Parathyroid adenoma (tissue), 2 donors: ENCODE data around the gene IGLON5.

Source experiments
- H2AFZ ChIP-seq: fragments of 300-600 bp; sonication (generic); one replicate; pipeline ENCODE4 v1.7.0; 2017; ENCODE audit warnings: antibody characterized with exemption, mild to moderate bottlenecking
- H3K27ac ChIP-seq: fragments of 300-600 bp; sonication (generic); one replicate; pipeline ENCODE4 v1.7.0; 2017
- H3K27me3 ChIP-seq: fragments of 300-600 bp; sonication (generic); one replicate; pipeline ENCODE4 v1.7.0; 2017; ENCODE audit warnings: low read length; ENCODE audit not compliant: control insufficient read depth, insufficient read depth
- H3K36me3 ChIP-seq: fragments of 300-600 bp; sonication (generic); one replicate; pipeline ENCODE4 v1.7.0; 2017; ENCODE audit warnings: low read length; ENCODE audit not compliant: control insufficient read depth, insufficient read depth
- H3K4me1 ChIP-seq: fragments of 300-600 bp; sonication (generic); one replicate; pipeline ENCODE4 v1.7.0; 2017; ENCODE audit warnings: control low read depth
- H3K4me2 ChIP-seq: fragments of 300-600 bp; sonication (generic); one replicate; pipeline ENCODE4 v1.7.0; 2017; ENCODE audit warnings: low read length
- H3K4me3 ChIP-seq: fragments of 300-600 bp; sonication (generic); one replicate; pipeline ENCODE4 v1.7.0; 2017; ENCODE audit warnings: low read depth, low read length
- H3K79me2 ChIP-seq: fragments of 300-600 bp; sonication (generic); one replicate; pipeline ENCODE4 v1.7.0; 2017; ENCODE audit warnings: control low read depth
- H3K9ac ChIP-seq: fragments of 300-600 bp; sonication (generic); one replicate; pipeline ENCODE4 v1.7.0; 2017; ENCODE audit warnings: mild to moderate bottlenecking
- H3K9me3 ChIP-seq: fragments of 300-600 bp; sonication (generic); one replicate; pipeline ENCODE4 v1.7.0; 2017; ENCODE audit warnings: low read length; ENCODE audit not compliant: control insufficient read depth
- CTCF ChIP-seq: fragments of 300-600 bp; sonication (generic); IDR thresholded peaks from one replicate; pipeline ENCODE4 v1.7.0; 2017; ENCODE audit warnings: antibody characterized with exemption, mild to moderate bottlenecking
- donor health status: primary hyperparathyroidism.

IGLON5 gene

DNA sequence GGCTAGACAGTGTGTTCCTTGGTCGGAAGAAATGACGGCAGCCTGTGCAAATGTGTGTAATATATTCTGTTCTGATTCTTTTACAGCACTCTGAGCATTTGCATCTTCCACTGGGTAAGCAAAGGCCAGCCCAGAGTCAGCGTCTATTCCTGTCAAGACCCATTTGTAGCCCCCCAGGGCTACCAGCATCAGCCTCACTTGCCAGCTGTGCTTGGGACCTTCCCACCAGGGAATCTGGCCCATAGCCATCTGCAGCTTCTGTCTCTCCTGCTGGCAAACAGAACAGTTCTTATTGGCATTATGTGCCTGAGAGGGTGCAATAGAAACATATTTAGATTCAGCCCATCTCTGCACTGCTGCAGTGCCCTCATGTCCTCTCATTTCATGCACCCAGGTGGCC, 6.0 kb upstream of the IGLON5 start:
- Histone ChIP-seq H3K27me3 (no peaks in the 10 kb centered on the region), H3K4me2 (no peak overlapping the region), H2AFZ (no peak overlapping the region), H3K36me3 (no peaks in the 10 kb centered on the region), H3K4me1 (no peaks in the 10 kb centered on the region), H3K4me3 (no peak overlapping the region), H3K9me3 (no peaks in the 10 kb centered on the region), H3K79me2 (no peaks in the 10 kb centered on the region), H3K27ac (no peak overlapping the region), H3K9ac (no peak overlapping the region)
- no peak for TF ChIP-seq CTCF

- no peak for TF ChIP-seq CTCF
- no peak overlapping the region for H3K27ac ChIP-seq
Measured at GRCh38 chr19:51316688-51317087, 5.2 kb downstream of the IGLON5 start.

GRCh38 chr19:51317376-51317775, 5.9 kb downstream of the IGLON5 start:
- H3K9ac ChIP-seq = no peak overlapping the region

More at GRCh38 chr19:51316688-51317087, 5.2 kb downstream of the IGLON5 start:
- Histone ChIP-seq H3K4me1 (peaks cover 12% of the 10 kb centered on the region), H3K4me2 (no peak overlapping the region), H3K4me3 (no peak overlapping the region), H3K9me3 (no peaks in the 10 kb centered on the region), H2AFZ (no peak overlapping the region), H3K9ac (no peak overlapping the region), H3K27me3 (no peaks in the 10 kb centered on the region), H3K36me3 (no peaks in the 10 kb centered on the region), H3K79me2 (no peaks in the 10 kb centered on the region)

DNA sequence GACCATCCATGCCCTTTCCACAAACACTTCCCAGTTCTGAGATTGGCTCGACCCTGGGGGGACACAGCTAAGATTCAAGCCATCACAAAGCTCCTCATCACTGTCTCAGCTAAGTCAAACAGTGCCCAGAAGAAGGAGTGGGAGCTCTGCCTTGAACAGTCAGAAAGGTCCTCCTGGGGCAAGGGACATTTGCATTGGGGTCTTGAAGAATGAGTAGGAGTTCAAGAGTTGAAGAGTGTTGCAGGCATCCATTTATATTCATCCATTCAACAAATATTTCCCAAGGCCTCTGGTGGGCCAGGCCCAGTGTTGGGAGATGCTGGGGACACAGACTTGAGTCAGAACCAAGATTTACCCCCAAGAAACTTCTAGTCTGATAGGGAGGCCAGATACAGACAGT, 6.5 kb downstream of the IGLON5 start:
- H3K79me2 ChIP-seq = no peaks in the 10 kb centered on the region
- H2AFZ ChIP-seq = no peak overlapping the region
- no peak for TF ChIP-seq CTCF
- no peaks in the 10 kb centered on the region for H3K27me3 ChIP-seq
- no peaks in the 10 kb centered on the region for H3K36me3 ChIP-seq
- no peak overlapping the region for H3K9ac ChIP-seq
- H3K4me1 ChIP-seq = peaks cover 12% of the 10 kb centered on the region
- no peak overlapping the region for H3K27ac ChIP-seq
- H3K4me3 ChIP-seq = no peak overlapping the region
- H3K9me3 ChIP-seq = no peaks in the 10 kb centered on the region
- no peak overlapping the region for H3K4me2 ChIP-seq

More at GRCh38 chr19:51317376-51317775, 5.9 kb downstream of the IGLON5 start:
- no peak overlapping the region for H3K4me3 ChIP-seq
- no peak overlapping the region for H3K4me2 ChIP-seq
- no peak for TF ChIP-seq CTCF
- no peaks in the 10 kb centered on the region for H3K79me2 ChIP-seq
- H3K27ac ChIP-seq = no peak overlapping the region
- no peak overlapping the region for H2AFZ ChIP-seq
- no peaks in the 10 kb centered on the region for H3K27me3 ChIP-seq
- H3K4me1 ChIP-seq = peaks cover 12% of the 10 kb centered on the region
- no peaks in the 10 kb centered on the region for H3K9me3 ChIP-seq
- H3K36me3 ChIP-seq = no peaks in the 10 kb centered on the region
